ENCODE results near the gene HNRNPLL. TPM values are rescaled to one million over a fixed set of nuclear protein-coding genes. Genes with fewer than 3 reads are reported as not detected.
A peak's percentile ranks its signal among the peaks of the same experiment; 100 is the strongest.

Gene HNRNPLL
- total and polyA plus RNA-seq, 7 donors: 6.4 to 22.4 (median 17.8) TPM

DNA sequence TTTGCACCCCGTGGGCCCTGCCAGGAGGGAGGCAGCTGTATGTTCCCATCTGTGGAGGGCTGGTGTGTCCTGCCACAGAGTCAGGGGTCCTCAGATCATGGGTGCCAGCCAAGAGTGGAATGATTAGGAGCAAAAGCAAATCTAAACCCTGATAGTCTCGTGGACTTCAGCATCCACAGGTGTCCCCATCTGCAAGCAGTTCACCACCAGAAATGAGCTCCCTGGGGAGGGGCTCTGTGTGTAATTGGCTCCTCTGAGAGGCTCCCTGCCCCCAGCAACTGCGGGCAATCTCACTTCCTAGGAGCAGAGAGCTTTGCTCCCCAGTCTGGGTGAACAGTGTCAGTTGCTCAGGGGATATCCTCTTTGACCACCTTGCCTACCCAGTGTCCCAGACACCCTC is 78.1 kb downstream of the HNRNPLL start:
- no peaks in the 10 kb centered on the region for H3K9me3 ChIP-seq
- peaks cover 28% of the 10 kb centered on the region for H3K4me1 ChIP-seq
- intact Hi-C loops (cut with DNase I): loop anchor here in 1 of 2 donors (5.0 kb wide), 1 partner anchor 42 kb away; no protein-coding TSS in a partner anchor
- H3K4me3 ChIP-seq: no peak overlapping the region
- WGBS, 3 donors: 51 to 72% (median 58%) methylated on average over 3 of the region's 3 CpGs
- DNase-seq (no peak), ATAC-seq (no peak)
- H3K27ac ChIP-seq: peak overlapping the region; percentile 62
- TF ChIP-seq, protein P1, sequence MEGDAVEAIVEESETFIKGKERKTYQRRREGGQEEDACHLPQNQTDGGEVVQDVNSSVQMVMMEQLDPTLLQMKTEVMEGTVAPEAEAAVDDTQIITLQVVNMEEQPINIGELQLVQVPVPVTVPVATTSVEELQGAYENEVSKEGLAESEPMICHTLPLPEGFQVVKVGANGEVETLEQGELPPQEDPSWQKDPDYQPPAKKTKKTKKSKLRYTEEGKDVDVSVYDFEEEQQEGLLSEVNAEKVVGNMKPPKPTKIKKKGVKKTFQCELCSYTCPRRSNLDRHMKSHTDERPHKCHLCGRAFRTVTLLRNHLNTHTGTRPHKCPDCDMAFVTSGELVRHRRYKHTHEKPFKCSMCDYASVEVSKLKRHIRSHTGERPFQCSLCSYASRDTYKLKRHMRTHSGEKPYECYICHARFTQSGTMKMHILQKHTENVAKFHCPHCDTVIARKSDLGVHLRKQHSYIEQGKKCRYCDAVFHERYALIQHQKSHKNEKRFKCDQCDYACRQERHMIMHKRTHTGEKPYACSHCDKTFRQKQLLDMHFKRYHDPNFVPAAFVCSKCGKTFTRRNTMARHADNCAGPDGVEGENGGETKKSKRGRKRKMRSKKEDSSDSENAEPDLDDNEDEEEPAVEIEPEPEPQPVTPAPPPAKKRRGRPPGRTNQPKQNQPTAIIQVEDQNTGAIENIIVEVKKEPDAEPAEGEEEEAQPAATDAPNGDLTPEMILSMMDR (IDR thresholded peaks at IDR 0.05): no peak
- H3K27me3 ChIP-seq (ENCODE audit: insufficient read depth in 3 of 3, low read length in 2 of 3): no peaks in the 10 kb centered on the region
- no peaks in the 10 kb centered on the region for H3K36me3 ChIP-seq (ENCODE audit: insufficient read depth in 1 of 2, low read depth in 1 of 2)

DNA sequence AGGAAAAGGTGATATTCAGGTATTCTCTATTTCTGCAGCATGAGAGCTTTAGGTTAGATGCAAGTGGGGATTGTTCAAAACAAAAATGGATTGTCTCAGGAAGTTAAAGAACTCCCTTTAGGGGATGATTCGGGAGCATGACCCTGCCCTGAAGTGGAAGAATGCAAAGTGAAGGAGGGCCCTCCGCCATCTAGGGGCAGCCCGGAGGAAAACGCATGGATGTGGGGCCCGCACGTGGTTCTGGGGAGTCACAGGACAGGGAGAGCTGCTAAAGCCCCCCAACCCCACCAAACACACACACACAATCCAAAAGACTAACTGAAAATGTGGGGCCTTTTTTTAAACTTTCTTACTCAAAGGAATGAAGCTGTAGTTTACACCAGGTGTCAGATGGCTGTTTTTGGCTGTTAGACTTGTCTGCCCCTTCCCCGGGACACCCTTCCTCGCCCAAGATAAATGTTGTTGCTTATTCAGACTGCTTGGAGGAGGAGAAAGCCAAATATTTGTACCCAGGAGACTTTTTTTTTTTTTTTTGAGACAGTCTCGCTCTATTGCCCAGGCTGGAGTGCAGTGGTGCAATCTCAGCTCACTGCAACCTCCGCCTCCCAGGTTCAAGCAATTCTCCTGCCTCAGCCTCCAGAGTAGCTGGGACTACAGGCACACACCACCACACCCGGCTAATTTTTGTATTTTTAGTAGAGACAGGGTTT is 78.8 kb downstream of the HNRNPLL start:
- intact Hi-C loops (cut with DNase I): loop anchor here in 1 of 2 donors (5.0 kb wide), 1 partner anchor 42 kb away; no protein-coding TSS in a partner anchor

DNA sequence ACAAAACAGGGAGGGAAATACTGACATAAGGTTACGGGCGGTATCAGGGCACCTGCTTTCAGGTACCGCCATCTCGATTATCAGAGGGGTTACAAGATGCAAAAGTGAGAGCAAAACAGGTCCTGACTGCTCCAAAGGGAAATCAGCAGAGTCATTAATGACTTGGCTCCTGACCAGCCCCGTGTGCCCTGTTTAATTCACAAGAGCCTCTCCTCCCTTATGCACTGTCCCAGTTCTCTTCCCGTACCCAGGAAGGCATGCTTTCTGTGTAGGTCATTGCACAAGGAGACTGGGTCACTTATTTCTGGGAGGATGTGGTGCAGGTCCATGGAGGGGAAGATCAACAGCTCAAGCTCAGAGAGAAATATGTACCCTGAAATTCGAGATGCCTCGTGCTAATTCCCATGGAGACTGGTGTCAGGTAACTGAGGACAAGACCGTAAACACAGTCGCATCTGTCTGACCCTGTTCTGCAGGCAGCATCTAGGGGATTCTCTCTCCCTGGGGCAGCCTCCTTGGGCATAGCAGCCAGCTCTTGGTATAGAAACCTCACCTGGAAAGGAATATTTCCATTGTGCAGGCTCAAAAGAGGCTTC is 79.9 kb downstream of the HNRNPLL start:
- Histone ChIP-seq H3K4me3 (peak overlapping the region; percentile 7), H3K27me3 (ENCODE audit: insufficient read depth in 3 of 3, low read length in 2 of 3) (no peaks in the 10 kb centered on the region), H3K4me1 (peaks cover 31% of the 10 kb centered on the region), H3K36me3 (ENCODE audit: insufficient read depth in 1 of 2, low read depth in 1 of 2) (no peaks in the 10 kb centered on the region), H3K27ac (peak overlapping the region; percentile 62), H3K9me3 (no peaks in the 10 kb centered on the region)
- intact Hi-C loops (cut with DNase I): loop anchor here in 1 of 2 donors (5.0 kb wide), 1 partner anchor 41 kb away; no protein-coding TSS in a partner anchor
- peak; percentile 74 to 82 (median 78) for ATAC-seq
- TF ChIP-seq, protein P1 (IDR thresholded peaks at IDR 0.05): no peak
- 50 to 61% (median 55%) methylated on average over 10 of the region's 10 CpGs for WGBS, 3 donors
- DNase-seq: no peak

More for the DNA sequence above, 78.8 kb downstream of the HNRNPLL start:
- H3K27me3 ChIP-seq (ENCODE audit: insufficient read depth in 3 of 3, low read length in 2 of 3): no peaks in the 10 kb centered on the region
- ATAC-seq (peak in 1 of 4 donors; percentile 55), DNase-seq (no peak)
- no peak overlapping the region for H3K4me3 ChIP-seq
- TF ChIP-seq, protein P1 (IDR thresholded peaks at IDR 0.05): peak; percentile 21
- no peaks in the 10 kb centered on the region for H3K9me3 ChIP-seq
- H3K36me3 ChIP-seq (ENCODE audit: insufficient read depth in 1 of 2, low read depth in 1 of 2): no peaks in the 10 kb centered on the region
- peaks cover 28% of the 10 kb centered on the region for H3K4me1 ChIP-seq
- 47 to 64% (median 48%) methylated on average over 11 of the region's 11 CpGs for WGBS, 3 donors
- peak overlapping the region; percentile 62 for H3K27ac ChIP-seq

GRCh38 chr2:38521835-38522234 is 80.9 kb downstream of the HNRNPLL start:
- Histone ChIP-seq H3K9me3 (no peaks in the 10 kb centered on the region), H3K4me3 (no peak overlapping the region), H3K4me1 (peaks cover 38% of the 10 kb centered on the region), H3K27ac (peak overlapping the region; percentile 62), H3K36me3 (ENCODE audit: insufficient read depth in 1 of 2, low read depth in 1 of 2) (no peaks in the 10 kb centered on the region), H3K27me3 (ENCODE audit: insufficient read depth in 3 of 3, low read length in 2 of 3) (no peaks in the 10 kb centered on the region)
- ATAC-seq: no peak
- intact Hi-C loops (cut with DNase I): loop anchor here in 1 of 2 donors (5.0 kb wide), 1 partner anchor 40 kb away; no protein-coding TSS in a partner anchor
- 72 to 89% (median 89%) methylated on average over 4 of the region's 4 CpGs for WGBS, 3 donors
- TF ChIP-seq, protein P1 (IDR thresholded peaks at IDR 0.05): no peak
- DNase-seq: no peak
